Measurements from ENCODE around the gene FGFR2.

DNA sequence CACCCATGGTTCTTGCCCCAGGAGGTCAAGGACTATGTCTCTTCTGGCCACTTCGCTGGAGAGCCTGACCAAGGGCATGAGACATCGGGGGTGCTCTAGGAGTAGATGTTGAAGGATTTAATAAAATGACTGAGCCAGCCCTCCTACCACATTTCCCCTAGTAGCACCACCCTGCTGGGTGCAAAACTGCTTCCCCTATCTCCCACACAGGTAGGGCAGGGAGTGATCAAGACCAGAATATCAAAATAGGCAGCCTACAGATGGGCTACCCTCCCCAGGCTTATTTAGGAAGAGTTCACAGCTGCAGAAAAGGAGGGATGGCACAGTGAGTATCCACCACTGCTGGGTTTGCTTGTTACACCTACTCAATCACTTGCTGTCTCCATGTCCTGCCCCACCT, 103.9 kb downstream of the FGFR2 start:
- no peak for TF ChIP-seq POLR2A (IDR thresholded peaks at IDR 0.05)
- TF ChIP-seq, protein P1, sequence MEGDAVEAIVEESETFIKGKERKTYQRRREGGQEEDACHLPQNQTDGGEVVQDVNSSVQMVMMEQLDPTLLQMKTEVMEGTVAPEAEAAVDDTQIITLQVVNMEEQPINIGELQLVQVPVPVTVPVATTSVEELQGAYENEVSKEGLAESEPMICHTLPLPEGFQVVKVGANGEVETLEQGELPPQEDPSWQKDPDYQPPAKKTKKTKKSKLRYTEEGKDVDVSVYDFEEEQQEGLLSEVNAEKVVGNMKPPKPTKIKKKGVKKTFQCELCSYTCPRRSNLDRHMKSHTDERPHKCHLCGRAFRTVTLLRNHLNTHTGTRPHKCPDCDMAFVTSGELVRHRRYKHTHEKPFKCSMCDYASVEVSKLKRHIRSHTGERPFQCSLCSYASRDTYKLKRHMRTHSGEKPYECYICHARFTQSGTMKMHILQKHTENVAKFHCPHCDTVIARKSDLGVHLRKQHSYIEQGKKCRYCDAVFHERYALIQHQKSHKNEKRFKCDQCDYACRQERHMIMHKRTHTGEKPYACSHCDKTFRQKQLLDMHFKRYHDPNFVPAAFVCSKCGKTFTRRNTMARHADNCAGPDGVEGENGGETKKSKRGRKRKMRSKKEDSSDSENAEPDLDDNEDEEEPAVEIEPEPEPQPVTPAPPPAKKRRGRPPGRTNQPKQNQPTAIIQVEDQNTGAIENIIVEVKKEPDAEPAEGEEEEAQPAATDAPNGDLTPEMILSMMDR (IDR thresholded peaks at IDR 0.05) = no peak
